OCI-LY7 (cell line): ENCODE results near the gene IZUMO1R.

Experiments used
- CTCF ChIP-seq: fragments of 200-600 bp; sonication (generic); conservative IDR thresholded peaks from 2 replicates; pipeline ENCODE4 v1.5.1; 2014; ENCODE audit warnings: mild to moderate bottlenecking, antibody characterized with exemption, low read length, moderate library complexity, mixed read lengths
- EZH2phosphoT487 ChIP-seq: fragments of 200-600 bp; sonication (generic); IDR thresholded peaks from 2 replicates; pipeline ENCODE4 v1.6.1; 2018; ENCODE audit warnings: low read depth, borderline replicate concordance, mild to moderate bottlenecking, mixed run types, antibody characterized with exemption, low read length, moderate library complexity, mixed read lengths

DNA sequence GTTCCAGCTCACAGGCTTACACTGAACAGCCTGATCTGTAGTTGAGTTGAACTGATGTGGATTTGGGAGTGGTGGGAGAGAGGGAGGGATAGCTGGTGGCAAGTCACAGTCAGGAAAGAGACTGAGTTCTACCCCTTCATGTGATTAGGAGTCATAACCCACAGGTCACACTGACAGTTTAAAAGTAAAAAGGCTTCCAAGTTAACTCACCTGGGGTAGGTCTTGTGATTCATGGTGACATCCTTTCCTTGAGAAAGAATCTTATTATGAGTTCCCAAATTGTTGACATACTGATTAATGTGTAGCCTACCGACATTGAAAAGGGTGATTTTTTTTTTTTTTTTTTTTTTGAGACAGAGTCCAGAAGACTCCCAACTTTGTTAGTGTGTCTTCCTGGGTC lies 5.4 kb downstream of the IZUMO1R start:
- no peak for TF ChIP-seq CTCF
- no peak for TF ChIP-seq EZH2phosphoT487
